Neural cell (in vitro differentiated cells): ENCODE measurements around the gene SMR3B. TPM values are rescaled to one million over a fixed set of nuclear protein-coding genes. Genes with fewer than 3 reads are reported as not detected.

Experiments used
- H2AFZ ChIP-seq: fragments of 200-600, 300-800 bp; sonication (generic), shearing (Covaris generic); 2 replicates; pipeline ENCODE4 v1.6.0; 2014; ENCODE audit warnings: low read depth, mild to moderate bottlenecking, antibody characterized with exemption, low read length, moderate library complexity
- H3F3A ChIP-seq: fragments of 200-600 bp; shearing (Covaris generic); 2 replicates; pipeline ENCODE4 v1.6.1; 2016; ENCODE audit warnings: mild to moderate bottlenecking, moderate library complexity, mixed read lengths, antibody characterized with exemption, low read length; ENCODE audit not compliant: insufficient read depth, poor library complexity, severe bottlenecking
- H3K27ac ChIP-seq: fragments of 200-600, 300-800 bp; sonication (generic), shearing (Covaris generic); 2 replicates; pipeline ENCODE4 v1.5.1; 2014; ENCODE audit warnings: mild to moderate bottlenecking, low read length, moderate library complexity
- H3K27me3 ChIP-seq: fragments of 300-800, 200-600 bp; sonication (generic), shearing (Covaris generic); 2 replicates; pipeline ENCODE4 v1.6.0; 2014; ENCODE audit warnings: mild to moderate bottlenecking, low read depth, low read length, moderate library complexity; ENCODE audit not compliant: insufficient read depth
- H3K36me3 ChIP-seq: fragments of 300-800, 200-600 bp; sonication (generic), shearing (Covaris generic); 2 replicates; pipeline ENCODE4 v1.5.1; 2014; ENCODE audit warnings: mild to moderate bottlenecking, antibody characterized with exemption, low read length, moderate library complexity; ENCODE audit not compliant: insufficient read depth
- H3K4me2 ChIP-seq: fragments of 300-800, 200-600 bp; sonication (generic), shearing (Covaris generic); 2 replicates; pipeline ENCODE4 v1.6.0; 2014; ENCODE audit warnings: mild to moderate bottlenecking, low read length
- H3K4me3 ChIP-seq: fragments of 300-800, 200-600 bp; sonication (generic), shearing (Covaris generic); 2 replicates; pipeline ENCODE4 v1.5.1; 2014; ENCODE audit warnings: mild to moderate bottlenecking, low read length, moderate library complexity
- H3K79me2 ChIP-seq: fragments of 200-600 bp; shearing (Covaris generic); replicated peaks from 2 replicates; pipeline ENCODE4 v1.6.0; 2014; ENCODE audit warnings: mild to moderate bottlenecking, low read length, moderate library complexity; ENCODE audit not compliant: insufficient read depth
- H3K9ac ChIP-seq: fragments of 300-800, 200-600 bp; sonication (generic), shearing (Covaris generic); 2 replicates; pipeline ENCODE4 v1.6.1; 2016; ENCODE audit warnings: mild to moderate bottlenecking, low read length, mixed read lengths
- H3K9me2 ChIP-seq: fragments of 200-600 bp; shearing (Covaris generic); 2 replicates; pipeline ENCODE4 v1.6.1; 2016; ENCODE audit warnings: mild to moderate bottlenecking, low read length, mixed read lengths; ENCODE audit not compliant: insufficient read depth
- H3K9me3 ChIP-seq: fragments of 200-600, 300-800 bp; sonication (generic), shearing (Covaris generic); 2 replicates; pipeline ENCODE4 v1.6.1; 2016; ENCODE audit warnings: mild to moderate bottlenecking, mixed run types, low read length, moderate library complexity, mixed read lengths
- H4K20me1 ChIP-seq: fragments of 200-600 bp; shearing (Covaris generic); 2 replicates; pipeline ENCODE4 v1.6.1; 2016; ENCODE audit warnings: mild to moderate bottlenecking, mixed run types; ENCODE audit not compliant: insufficient read depth
- CTCF ChIP-seq: fragments of 450-650 bp; IDR thresholded peaks from 2 replicates; pipeline ENCODE4 v1.5.1; 2014; ENCODE audit warnings: antibody characterized with exemption, mild to moderate bottlenecking, moderate library complexity; ENCODE audit not compliant: poor library complexity, severe bottlenecking
- EP300 ChIP-seq: fragments of 450-650 bp; conservative IDR thresholded peaks from 2 replicates; pipeline ENCODE4 v1.6.1; 2014; ENCODE audit warnings: antibody characterized with exemption, mild to moderate bottlenecking, moderate library complexity; ENCODE audit not compliant: poor library complexity, severe bottlenecking
- EZH2 ChIP-seq: fragments of 200-600, 300-800 bp; shearing (Covaris generic), sonication (generic); IDR thresholded peaks from 2 replicates; pipeline ENCODE4 v1.6.1; 2014; ENCODE audit warnings: antibody characterized with exemption, low read length, borderline replicate concordance, mild to moderate bottlenecking; ENCODE audit not compliant: insufficient read depth, poor library complexity, severe bottlenecking
- MXI1 ChIP-seq: fragments of 450-650 bp; conservative IDR thresholded peaks from 2 replicates; pipeline ENCODE4 v1.6.1; 2014; ENCODE audit warnings: antibody characterized with exemption, mild to moderate bottlenecking; ENCODE audit not compliant: poor library complexity, severe bottlenecking
- POLR2AphosphoS5 ChIP-seq: IDR thresholded peaks from 2 replicates; pipeline ENCODE4 v1.6.1; 2012
- RAD21 ChIP-seq: fragments of 450-650 bp; conservative IDR thresholded peaks from 2 replicates; pipeline ENCODE4 v1.6.1; 2014; ENCODE audit warnings: antibody characterized with exemption, mild to moderate bottlenecking, moderate library complexity
- REST ChIP-seq: IDR thresholded peaks from 2 replicates; pipeline ENCODE4 v1.6.1; 2012; ENCODE audit warnings: borderline replicate concordance
- SMC3 ChIP-seq: fragments of 450-650 bp; conservative IDR thresholded peaks from 2 replicates; pipeline ENCODE4 v1.6.1; 2014; ENCODE audit warnings: antibody characterized with exemption, mild to moderate bottlenecking, moderate library complexity; ENCODE audit not compliant: poor library complexity
- TAF1 ChIP-seq: IDR thresholded peaks from 2 replicates; pipeline ENCODE4 v1.6.1; 2012; ENCODE audit warnings: low read depth
- polyA plus RNA-seq: library from polyadenylated mRNA; depleted of rRNA; stranded (reverse); fragments of >200 nt; gene quantifications from 2 replicates; pipeline ENCODE4 v1.2.3, GENCODE V29; 2014

SMR3B gene
- polyA plus RNA-seq, 1 donor from 2014 or later, result not detected

- Histone ChIP-seq H2AFZ (no peak overlapping the region), H3K79me2 (no peaks in the 10 kb centered on the region), H3F3A (no peaks in the 10 kb centered on the region), H3K4me3 (no peak overlapping the region), H3K9ac (no peak overlapping the region), H3K27ac (no peak overlapping the region), H3K9me3 (no peaks in the 10 kb centered on the region), H3K4me2 (no peak overlapping the region), H4K20me1 (no peaks in the 10 kb centered on the region), H3K36me3 (no peaks in the 10 kb centered on the region), H3K9me2 (no peaks in the 10 kb centered on the region), H3K27me3 (no peaks in the 10 kb centered on the region)
- TF ChIP-seq REST, result no peak
- TF ChIP-seq RAD21, result no peak
- TF ChIP-seq MXI1, result no peak
- TF ChIP-seq CTCF, result no peak
- no peak for TF ChIP-seq TAF1
- no peak for TF ChIP-seq EZH2
- no peak for TF ChIP-seq POLR2AphosphoS5
- no peak for TF ChIP-seq EP300
- TF ChIP-seq SMC3, result no peak
These were observed 16.4 kb downstream of the SMR3B start for GRCh38 chr4:70399319-70399718.

- H3K27ac ChIP-seq, result no peak overlapping the region
- no peak overlapping the region for H3K9ac ChIP-seq
- no peak overlapping the region for H3K4me3 ChIP-seq
- no peaks in the 10 kb centered on the region for H3K79me2 ChIP-seq
- TF ChIP-seq EZH2 (no peak), MXI1 (no peak), EP300 (no peak), POLR2AphosphoS5 (no peak), CTCF (no peak), TAF1 (no peak), SMC3 (no peak), RAD21 (no peak), REST (no peak)
- no peaks in the 10 kb centered on the region for H3K9me3 ChIP-seq
- no peaks in the 10 kb centered on the region for H3K36me3 ChIP-seq
- no peaks in the 10 kb centered on the region for H3K27me3 ChIP-seq
- no peaks in the 10 kb centered on the region for H3F3A ChIP-seq
- H2AFZ ChIP-seq, result no peak overlapping the region
- no peak overlapping the region for H3K4me2 ChIP-seq
- no peaks in the 10 kb centered on the region for H4K20me1 ChIP-seq
- H3K9me2 ChIP-seq, result no peaks in the 10 kb centered on the region
These were observed 19.8 kb downstream of the SMR3B start for GRCh38 chr4:70402762-70403161.
